ENCODE results near the gene ZFAND2A.

- TF ChIP-seq CTCF (IDR thresholded peaks at IDR 0.05; ENCODE audit: low read depth, low read length) (no peak), POLR2A (IDR thresholded peaks at IDR 0.05; ENCODE audit: extremely low read depth, insufficient read length) (peak; percentile 17), MYC (IDR thresholded peaks at IDR 0.05; ENCODE audit: low read depth, low read length) (peak; percentile 34; the same call in 1 of the 2 replicates), MAX (IDR thresholded peaks at IDR 0.05; ENCODE audit: low read depth, low read length) (no peak)
These were observed 32.2 kb upstream of the ZFAND2A start for GRCh38 chr7:1192171-1192676.
